ENCODE measurements around the gene FRMD7. TPM values are rescaled to one million over a fixed set of nuclear protein-coding genes. Genes with fewer than 3 reads are reported as not detected.

The FRMD7 gene
- total RNA-seq, 4 donors from 2014 or later: not detected

DNA sequence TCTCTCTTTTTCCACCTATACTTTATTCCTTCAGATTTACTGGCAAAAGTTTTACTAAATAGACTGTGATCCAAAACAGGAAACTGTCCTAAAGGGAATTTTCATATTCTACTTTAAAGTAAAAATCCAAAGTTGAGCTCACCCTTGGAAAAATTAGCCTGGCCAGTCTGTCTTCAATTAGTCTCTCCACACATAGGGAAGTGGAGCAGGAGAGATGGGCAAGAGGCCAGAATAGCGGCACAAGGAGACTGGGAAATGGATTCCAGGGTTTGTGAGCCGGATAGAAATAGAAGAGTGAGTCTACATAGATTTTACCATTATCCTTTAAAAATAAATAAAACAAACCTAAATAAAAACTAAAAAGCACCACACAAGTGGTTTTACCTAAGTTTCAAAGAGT lies 16.2 kb upstream of the FRMD7 start:
- Histone ChIP-seq H3K27me3 (no peaks in the 10 kb centered on the region), H3K9me3 (no peaks in the 10 kb centered on the region), H3K4me3 (no peak overlapping the region), H3K27ac (replicated peaks in 1 of 4) (no peak overlapping the region), H3K36me3 (no peaks in the 10 kb centered on the region), H3K4me1 (no peaks in the 10 kb centered on the region)
- intact Hi-C loops (cut with DNase I): no loop called here
- 59% methylated on average over 2 of the region's 2 CpGs for WGBS
- no peak for DNase-seq (ENCODE audit: extremely low spot score)
- TF ChIP-seq POLR2AphosphoS5 (IDR thresholded peaks at IDR 0.05): no peak
- no peak for TF ChIP-seq POLR2A (IDR thresholded peaks at IDR 0.05; ENCODE audit: low read depth)
- TF ChIP-seq, protein P1, sequence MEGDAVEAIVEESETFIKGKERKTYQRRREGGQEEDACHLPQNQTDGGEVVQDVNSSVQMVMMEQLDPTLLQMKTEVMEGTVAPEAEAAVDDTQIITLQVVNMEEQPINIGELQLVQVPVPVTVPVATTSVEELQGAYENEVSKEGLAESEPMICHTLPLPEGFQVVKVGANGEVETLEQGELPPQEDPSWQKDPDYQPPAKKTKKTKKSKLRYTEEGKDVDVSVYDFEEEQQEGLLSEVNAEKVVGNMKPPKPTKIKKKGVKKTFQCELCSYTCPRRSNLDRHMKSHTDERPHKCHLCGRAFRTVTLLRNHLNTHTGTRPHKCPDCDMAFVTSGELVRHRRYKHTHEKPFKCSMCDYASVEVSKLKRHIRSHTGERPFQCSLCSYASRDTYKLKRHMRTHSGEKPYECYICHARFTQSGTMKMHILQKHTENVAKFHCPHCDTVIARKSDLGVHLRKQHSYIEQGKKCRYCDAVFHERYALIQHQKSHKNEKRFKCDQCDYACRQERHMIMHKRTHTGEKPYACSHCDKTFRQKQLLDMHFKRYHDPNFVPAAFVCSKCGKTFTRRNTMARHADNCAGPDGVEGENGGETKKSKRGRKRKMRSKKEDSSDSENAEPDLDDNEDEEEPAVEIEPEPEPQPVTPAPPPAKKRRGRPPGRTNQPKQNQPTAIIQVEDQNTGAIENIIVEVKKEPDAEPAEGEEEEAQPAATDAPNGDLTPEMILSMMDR (IDR thresholded peaks at IDR 0.05): no peak
- TF ChIP-seq EP300 (IDR thresholded peaks at IDR 0.05): no peak

DNA sequence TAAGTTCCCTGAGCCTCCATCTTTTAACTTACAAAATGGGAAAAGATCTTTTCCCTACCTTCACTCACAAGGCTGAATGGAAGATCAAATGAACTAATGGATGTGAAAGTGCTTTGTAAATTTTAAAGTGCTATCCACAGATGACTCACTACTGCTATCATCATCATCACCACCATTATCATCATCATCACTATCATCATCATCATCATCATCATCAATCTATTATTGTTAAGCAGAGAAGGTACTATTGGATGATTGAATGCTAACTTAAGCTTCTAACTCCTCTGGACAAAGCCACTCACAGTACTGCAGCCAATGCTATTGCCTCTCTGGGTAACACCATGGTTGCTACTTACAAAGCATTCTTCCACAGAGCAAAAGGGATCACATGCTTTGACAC lies 1.9 kb downstream of the FRMD7 start:
- DNase-seq (ENCODE audit: extremely low spot score): no peak
- Histone ChIP-seq H3K4me3 (no peak overlapping the region), H3K27me3 (no peaks in the 10 kb centered on the region), H3K4me1 (no peaks in the 10 kb centered on the region), H3K9me3 (no peaks in the 10 kb centered on the region), H3K36me3 (no peaks in the 10 kb centered on the region), H3K27ac (replicated peaks in 1 of 4) (no peak overlapping the region)
- TF ChIP-seq, protein P1 (IDR thresholded peaks at IDR 0.05): no peak
- TF ChIP-seq POLR2AphosphoS5 (IDR thresholded peaks at IDR 0.05) (no peak), POLR2A (IDR thresholded peaks at IDR 0.05; ENCODE audit: low read depth) (no peak)
- intact Hi-C loops (cut with DNase I): no loop called here

DNA sequence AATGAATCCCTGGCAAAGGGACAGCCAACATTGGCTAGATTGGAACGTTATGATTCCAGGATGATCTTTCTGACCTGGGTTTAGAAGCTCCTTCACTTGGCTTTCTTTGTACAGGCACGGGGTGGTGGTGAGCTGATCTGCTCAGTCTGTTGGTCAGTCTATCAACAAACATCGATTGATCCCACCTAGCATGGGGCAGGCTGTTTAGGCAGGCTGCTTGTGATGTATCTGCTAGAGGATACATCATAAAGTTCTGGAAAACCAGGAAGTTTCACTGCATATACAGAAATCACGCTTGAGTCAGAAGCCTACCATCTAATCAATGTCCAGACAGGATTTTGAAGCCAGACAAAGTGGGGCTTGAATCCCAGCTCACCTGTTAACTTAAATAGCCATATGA lies 6.9 kb downstream of the FRMD7 start:
- DNase-seq (ENCODE audit: extremely low spot score): no peak
- no peaks in the 10 kb centered on the region for H3K36me3 ChIP-seq
- no peak for TF ChIP-seq EP300 (IDR thresholded peaks at IDR 0.05)
- no peak for TF ChIP-seq POLR2AphosphoS5 (IDR thresholded peaks at IDR 0.05)
- TF ChIP-seq, protein P1 (IDR thresholded peaks at IDR 0.05): no peak
- TF ChIP-seq POLR2A (IDR thresholded peaks at IDR 0.05; ENCODE audit: low read depth): no peak
- no peaks in the 10 kb centered on the region for H3K9me3 ChIP-seq
- no peak overlapping the region for H3K27ac ChIP-seq (replicated peaks in 1 of 4)
- intact Hi-C loops (cut with DNase I): no loop called here
- no peaks in the 10 kb centered on the region for H3K4me1 ChIP-seq
- no peaks in the 10 kb centered on the region for H3K27me3 ChIP-seq
- 68% methylated on average over 4 of the region's 4 CpGs for WGBS
- H3K4me3 ChIP-seq: no peak overlapping the region

DNA sequence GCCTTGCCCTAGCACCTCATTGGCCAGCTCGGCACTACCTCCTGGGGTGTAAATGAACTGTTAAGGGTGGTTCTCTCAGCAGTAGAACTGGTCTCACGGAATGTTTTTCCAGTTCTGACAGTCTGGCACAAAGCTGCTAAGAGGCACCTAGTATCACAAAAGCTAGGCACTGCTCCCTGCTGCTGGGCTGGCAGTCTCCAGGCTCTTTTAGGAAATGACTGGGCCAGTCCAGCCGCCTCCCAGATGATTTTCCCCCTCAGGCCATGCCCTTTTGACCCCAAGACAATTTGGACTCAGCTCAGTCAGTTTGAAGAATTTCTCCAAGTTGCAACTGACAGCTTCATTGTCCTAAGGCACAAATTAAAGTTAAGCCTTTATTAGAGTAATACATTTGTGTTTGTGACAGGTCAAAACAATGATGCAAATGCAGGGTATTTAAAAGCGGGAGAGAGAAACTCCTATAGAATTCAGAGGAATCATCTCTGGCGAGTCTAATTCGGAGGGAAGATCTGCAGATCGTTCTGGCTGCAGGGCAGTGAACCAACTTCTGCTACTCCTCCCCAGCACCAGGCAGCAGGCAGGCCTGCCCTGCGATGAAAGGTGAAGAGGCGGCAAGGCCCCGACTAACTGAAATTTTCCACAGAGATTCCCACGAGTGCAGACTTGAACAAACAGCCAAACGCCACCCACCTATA lies 7.9 kb downstream of the FRMD7 start:
- Histone ChIP-seq H3K27ac (replicated peaks in 1 of 4) (no peak overlapping the region), H3K4me1 (no peaks in the 10 kb centered on the region), H3K9me3 (no peaks in the 10 kb centered on the region), H3K4me3 (no peak overlapping the region), H3K27me3 (no peaks in the 10 kb centered on the region), H3K36me3 (no peaks in the 10 kb centered on the region)
- no peak for TF ChIP-seq POLR2A (IDR thresholded peaks at IDR 0.05; ENCODE audit: low read depth)
- TF ChIP-seq, protein P1 (IDR thresholded peaks at IDR 0.05): no peak
- no peak for TF ChIP-seq POLR2AphosphoS5 (IDR thresholded peaks at IDR 0.05)
- no peak for TF ChIP-seq EP300 (IDR thresholded peaks at IDR 0.05)
- intact Hi-C loops (cut with DNase I): no loop called here
- WGBS: 72% methylated on average over 12 of the region's 12 CpGs
- DNase-seq (ENCODE audit: extremely low spot score): no peak

DNA sequence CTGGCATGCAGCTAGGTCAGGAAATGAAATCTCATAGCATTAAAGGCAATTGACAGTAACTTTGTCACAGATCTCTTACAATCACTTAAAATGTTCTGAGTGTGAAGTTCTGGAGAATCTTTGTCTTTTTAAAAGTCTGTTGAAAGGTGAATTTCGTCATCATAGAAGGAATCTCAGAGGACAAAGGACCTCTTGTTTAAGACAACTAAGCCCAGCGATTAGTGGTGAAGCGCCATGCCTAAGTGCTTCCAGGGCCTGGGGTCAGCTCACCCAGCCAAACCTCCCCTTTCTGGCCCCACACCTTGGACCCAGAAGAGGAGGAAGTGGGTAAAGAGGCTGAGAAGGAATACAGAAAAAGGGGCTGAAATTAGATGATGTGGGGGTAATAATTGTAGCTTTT lies 8.5 kb downstream of the FRMD7 start:
- DNase-seq (ENCODE audit: extremely low spot score): no peak
- H3K27ac ChIP-seq (replicated peaks in 1 of 4): no peak overlapping the region
- H3K4me1 ChIP-seq: no peaks in the 10 kb centered on the region
- intact Hi-C loops (cut with DNase I): no loop called here
- WGBS: 51% methylated on average over 3 of the region's 3 CpGs
- no peaks in the 10 kb centered on the region for H3K36me3 ChIP-seq
- H3K9me3 ChIP-seq: no peaks in the 10 kb centered on the region
- no peaks in the 10 kb centered on the region for H3K27me3 ChIP-seq
- H3K4me3 ChIP-seq: no peak overlapping the region
- TF ChIP-seq, protein P1 (IDR thresholded peaks at IDR 0.05): no peak
- TF ChIP-seq POLR2A (IDR thresholded peaks at IDR 0.05; ENCODE audit: low read depth) (no peak), POLR2AphosphoS5 (IDR thresholded peaks at IDR 0.05) (no peak), EP300 (IDR thresholded peaks at IDR 0.05) (no peak)
